SK-N-SH (cell line): ENCODE measurements around the gene PIP5K1C. TPM values are rescaled to one million over a fixed set of nuclear protein-coding genes. Genes with fewer than 3 reads are reported as not detected.

Source experiments
- CTCF ChIA-PET: fragments of 300-600, 350-600 bp; formaldehyde crosslinking; extraction: SDS; loops from one replicate; lab custom pipeline; 2021; lab: Yijun Ruan, JAX
- POLR2A ChIA-PET: fragments of 350-600 bp; sonication (Branson Sonifier 250); formaldehyde crosslinking; extraction: SDS; loops from one replicate; lab custom pipeline; 2020; ENCODE audit warnings: antibody characterized with exemption, inconsistent platforms; lab: Yijun Ruan, JAX
- DNase-seq: peaks from one replicate; pipeline ENCODE4 v3.0.0; 2012
- H2AFZ ChIP-seq: fragments of 200-600 bp; sonication (generic); 2 replicates; pipeline ENCODE4 v1.8.1; 2016; ENCODE audit warnings: antibody characterized with exemption, mild to moderate bottlenecking, low read depth
- H3F3A ChIP-seq: fragments of 200-600 bp; sonication (generic); replicated peaks from 2 replicates; pipeline ENCODE3; 2016; ENCODE audit warnings: antibody characterized with exemption, mild to moderate bottlenecking; ENCODE audit not compliant: insufficient read depth
- H3K27ac ChIP-seq, 2 experiments: fragments of 200-500 bp in 1 of 2; fragments of 200-600 bp in 1 of 2; sonication (Bioruptor generic) in 1 of 2; sonication (generic), shearing (Covaris generic) in 1 of 2; 2 replicates each; pipeline versions ENCODE4 v1.5.1 to v1.6.1; 2014 to 2016; ENCODE audit warnings: low read depth in 2 of 2, inconsistent platforms in 1 of 2, low read length in 1 of 2, mild to moderate bottlenecking in 1 of 2, mixed read lengths in 1 of 2
- H3K27me3 ChIP-seq: fragments of 200-600 bp; sonication (generic), shearing (Covaris generic); 2 replicates; pipeline ENCODE4 v1.6.1; 2016; ENCODE audit warnings: mixed run types; ENCODE audit not compliant: insufficient read depth
- H3K36me3 ChIP-seq, 2 experiments: fragments of 200-500 bp in 1 of 2; fragments of 200-600 bp in 1 of 2; sonication (Bioruptor generic) in 1 of 2; sonication (generic) in 1 of 2; replicated peaks in 1 of 2; 2 replicates each; pipeline versions ENCODE3 to v1.5.1; 2014 to 2016; ENCODE audit warnings: low read length in 1 of 2, mild to moderate bottlenecking in 1 of 2; ENCODE audit not compliant: insufficient read depth in 2 of 2, control insufficient read depth in 1 of 2
- H3K4me1 ChIP-seq, 2 experiments: fragments of 200-500 bp in 1 of 2; fragments of 200-600 bp in 1 of 2; sonication (Bioruptor generic) in 1 of 2; sonication (generic), shearing (Covaris generic) in 1 of 2; 2 replicates each; pipeline versions ENCODE4 v1.5.1 to v1.6.1; 2014 to 2016; ENCODE audit warnings: low read depth in 1 of 2, low read length in 1 of 2, mixed run types in 1 of 2; ENCODE audit not compliant: insufficient read depth in 2 of 2, control insufficient read depth in 1 of 2
- H3K4me2 ChIP-seq: fragments of 200-600 bp; sonication (generic), shearing (Covaris generic); 2 replicates; pipeline ENCODE4 v1.6.1; 2017; ENCODE audit warnings: mixed run types
- H3K4me3 ChIP-seq, 2 experiments: fragments of 200-500 bp in 1 of 2; fragments of 200-600 bp in 1 of 2; sonication (Bioruptor generic) in 1 of 2; sonication (generic), shearing (Covaris generic) in 1 of 2; 2 replicates each; pipeline versions ENCODE4 v1.5.1 to v1.8.1; 2014 to 2016; ENCODE audit warnings: low read depth in 2 of 2, inconsistent platforms in 1 of 2, low read length in 1 of 2, mild to moderate bottlenecking in 1 of 2, mixed read lengths in 1 of 2, moderate library complexity in 1 of 2
- H3K79me2 ChIP-seq: fragments of 200-600 bp; sonication (generic); 2 replicates; pipeline ENCODE4 v1.8.1; 2017; ENCODE audit warnings: mild to moderate bottlenecking; ENCODE audit not compliant: insufficient read depth
- H3K9ac ChIP-seq: fragments of 200-600 bp; sonication (generic); 2 replicates; pipeline ENCODE4 v1.6.1; 2017; ENCODE audit warnings: mixed run types
- H3K9me2 ChIP-seq: fragments of 200-600 bp; sonication (generic); 2 replicates; pipeline ENCODE4 v1.6.1; 2017; ENCODE audit warnings: mixed run types
- H3K9me3 ChIP-seq: fragments of 200-600 bp; sonication (generic); 2 replicates; pipeline ENCODE4 v1.6.1; 2017; ENCODE audit warnings: mixed run types, mild to moderate bottlenecking, moderate library complexity
- H4K20me1 ChIP-seq: fragments of 200-600 bp; sonication (generic); 2 replicates; pipeline ENCODE4 v1.6.1; 2017; ENCODE audit warnings: mild to moderate bottlenecking, mixed run types; ENCODE audit not compliant: insufficient read depth
- EP300 ChIP-seq, 2 experiments: IDR thresholded peaks; 2 replicates each; pipeline versions ENCODE4 v1.4.0 to v1.6.1; 2012; ENCODE audit warnings: borderline replicate concordance in 1 of 2, low read depth in 1 of 2, low read length in 1 of 2
- EZH2phosphoT487 ChIP-seq: fragments of 200-600 bp; sonication (generic); IDR thresholded peaks from 2 replicates; pipeline ENCODE4 v1.6.1; 2017; ENCODE audit warnings: low read depth, mixed run types, mild to moderate bottlenecking, antibody characterized with exemption, moderate library complexity, borderline replicate concordance
- FOSL2 ChIP-seq: IDR thresholded peaks from 2 replicates; pipeline ENCODE4 v1.4.0; 2012; ENCODE audit warnings: low read depth, mild to moderate bottlenecking, moderate library complexity, borderline replicate concordance
- GATA2 ChIP-seq: sonication (generic); formaldehyde crosslinking; IDR thresholded peaks from 2 replicates; pipeline ENCODE4 v1.5.0; 2020; ENCODE audit warnings: mild to moderate bottlenecking, missing genetic modification reagents
- MEF2A ChIP-seq: IDR thresholded peaks from 2 replicates; pipeline ENCODE4 v1.4.0; 2012; ENCODE audit warnings: low read depth, borderline replicate concordance
- NFIC ChIP-seq: IDR thresholded peaks from 2 replicates; pipeline ENCODE4 v1.4.0; 2012; ENCODE audit warnings: borderline replicate concordance
- NRF1 ChIP-seq: IDR thresholded peaks from 2 replicates; pipeline ENCODE4 v1.6.1; 2012; ENCODE audit warnings: low read depth, mild to moderate bottlenecking, low read length
- PBX3 ChIP-seq: IDR thresholded peaks from 2 replicates; pipeline ENCODE4; 2012
- RAD21 ChIP-seq: IDR thresholded peaks from 2 replicates; pipeline ENCODE4 v1.6.1; 2012; ENCODE audit warnings: mild to moderate bottlenecking, low read length
- REST ChIP-seq: IDR thresholded peaks from 2 replicates; pipeline ENCODE4 v1.6.1; 2012; ENCODE audit warnings: mild to moderate bottlenecking, low read depth, low read length, moderate library complexity
- RFX5 ChIP-seq: IDR thresholded peaks from 2 replicates; pipeline ENCODE4 v1.6.1; 2012; ENCODE audit warnings: mild to moderate bottlenecking, improper control_type of control experiment, low read length
- RXRA ChIP-seq: IDR thresholded peaks from 2 replicates; pipeline ENCODE4 v1.4.0; 2012; ENCODE audit warnings: low read depth, mild to moderate bottlenecking, borderline replicate concordance
- SIN3A ChIP-seq: IDR thresholded peaks from 2 replicates; pipeline ENCODE4 v1.6.1; 2012; ENCODE audit warnings: low read depth, mild to moderate bottlenecking, low read length, moderate library complexity, borderline replicate concordance
- SMC3 ChIP-seq: IDR thresholded peaks from 2 replicates; pipeline ENCODE4 v1.6.1; 2012; ENCODE audit warnings: low read depth, low read length, improper control_type of control experiment
- TAF1 ChIP-seq: IDR thresholded peaks from 2 replicates; pipeline ENCODE4 v1.6.1; 2012; ENCODE audit warnings: low read depth, mild to moderate bottlenecking, low read length, moderate library complexity, borderline replicate concordance
- TCF12 ChIP-seq: IDR thresholded peaks from 2 replicates; pipeline ENCODE4 v1.4.0; 2012
- TEAD4 ChIP-seq: IDR thresholded peaks from 2 replicates; pipeline ENCODE4 v1.4.0; 2012; ENCODE audit warnings: mild to moderate bottlenecking, borderline replicate concordance; ENCODE audit not compliant: insufficient read depth
- USF1 ChIP-seq: IDR thresholded peaks from 2 replicates; pipeline ENCODE4 v1.4.0; 2012; ENCODE audit warnings: low read depth, borderline replicate concordance
- USF2 ChIP-seq: fragments of 150-350 bp; IDR thresholded peaks from 2 replicates; pipeline ENCODE4 v1.6.1; 2017; ENCODE audit warnings: antibody characterized with exemption, low read length, low read depth, borderline replicate concordance
- WGBS: methylation state at CpG from one replicate; pipeline ENCODE4 v1.1.6; 2017; ENCODE audit warnings: low lambda C conversion rate; 5-methylcytosine and 5-hydroxymethylcytosine counted together
- polyA plus RNA-seq, 3 experiments: library from polyadenylated mRNA; depleted of rRNA; stranded (reverse); fragments of >200 nt; gene quantifications; 2 replicates each; pipeline ENCODE4 v1.2.3, GENCODE V29; 2012
- TF ChIP-seq, protein P1 (sequence below): IDR thresholded peaks from 2 replicates; pipeline ENCODE4 v1.4.0; 2012; ENCODE audit warnings: low read depth, borderline replicate concordance
- TF ChIP-seq, protein P2 (sequence below): fragments of 200-600 bp; sonication (generic); IDR thresholded peaks from 2 replicates; pipeline ENCODE4 v1.6.1; 2017; ENCODE audit warnings: antibody characterized with exemption, mild to moderate bottlenecking, moderate library complexity

The PIP5K1C gene
- polyA plus RNA-seq, 1 of the 3 experiments (the other 2 are of a cell fraction): 12.3 TPM

- POLR2A ChIA-PET: no interaction called here
- CTCF ChIA-PET: interaction anchor here (0.8 to 1.4 kb wide), 2 partner anchors 8 to 39 kb away, joined by 5 to 6 read pairs; no protein-coding TSS in a partner anchor
- peak; percentile 100 for DNase-seq
- no peak for TF ChIP-seq GATA2 (CRISPR knock-in tag)
- TF ChIP-seq FOSL2: no peak
- TF ChIP-seq EP300 (IDR thresholded peaks at IDR 0.05; ENCODE audit: borderline replicate concordance in 1 of 2, low read depth in 1 of 2, low read length in 1 of 2): no peak
- peak; percentile 64; the same call in 1 of the 2 replicates for TF ChIP-seq SIN3A
- TF ChIP-seq TCF12: no peak
- TF ChIP-seq REST: no peak
- no peak for TF ChIP-seq NFIC
- TF ChIP-seq TAF1: peak; percentile 83
- no peak for TF ChIP-seq SMC3
- TF ChIP-seq, protein P1, sequence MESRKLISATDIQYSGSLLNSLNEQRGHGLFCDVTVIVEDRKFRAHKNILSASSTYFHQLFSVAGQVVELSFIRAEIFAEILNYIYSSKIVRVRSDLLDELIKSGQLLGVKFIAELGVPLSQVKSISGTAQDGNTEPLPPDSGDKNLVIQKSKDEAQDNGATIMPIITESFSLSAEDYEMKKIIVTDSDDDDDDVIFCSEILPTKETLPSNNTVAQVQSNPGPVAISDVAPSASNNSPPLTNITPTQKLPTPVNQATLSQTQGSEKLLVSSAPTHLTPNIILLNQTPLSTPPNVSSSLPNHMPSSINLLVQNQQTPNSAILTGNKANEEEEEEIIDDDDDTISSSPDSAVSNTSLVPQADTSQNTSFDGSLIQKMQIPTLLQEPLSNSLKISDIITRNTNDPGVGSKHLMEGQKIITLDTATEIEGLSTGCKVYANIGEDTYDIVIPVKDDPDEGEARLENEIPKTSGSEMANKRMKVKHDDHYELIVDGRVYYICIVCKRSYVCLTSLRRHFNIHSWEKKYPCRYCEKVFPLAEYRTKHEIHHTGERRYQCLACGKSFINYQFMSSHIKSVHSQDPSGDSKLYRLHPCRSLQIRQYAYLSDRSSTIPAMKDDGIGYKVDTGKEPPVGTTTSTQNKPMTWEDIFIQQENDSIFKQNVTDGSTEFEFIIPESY: no peak
- TF ChIP-seq PBX3: no peak
- TF ChIP-seq USF1: no peak
- no peak for TF ChIP-seq TEAD4
- no peak for TF ChIP-seq RAD21
- no peak for TF ChIP-seq MEF2A
- no peak for TF ChIP-seq EZH2phosphoT487
- TF ChIP-seq RXRA: no peak
- no peak for TF ChIP-seq USF2
- no peak for TF ChIP-seq RFX5
- TF ChIP-seq, protein P2, sequence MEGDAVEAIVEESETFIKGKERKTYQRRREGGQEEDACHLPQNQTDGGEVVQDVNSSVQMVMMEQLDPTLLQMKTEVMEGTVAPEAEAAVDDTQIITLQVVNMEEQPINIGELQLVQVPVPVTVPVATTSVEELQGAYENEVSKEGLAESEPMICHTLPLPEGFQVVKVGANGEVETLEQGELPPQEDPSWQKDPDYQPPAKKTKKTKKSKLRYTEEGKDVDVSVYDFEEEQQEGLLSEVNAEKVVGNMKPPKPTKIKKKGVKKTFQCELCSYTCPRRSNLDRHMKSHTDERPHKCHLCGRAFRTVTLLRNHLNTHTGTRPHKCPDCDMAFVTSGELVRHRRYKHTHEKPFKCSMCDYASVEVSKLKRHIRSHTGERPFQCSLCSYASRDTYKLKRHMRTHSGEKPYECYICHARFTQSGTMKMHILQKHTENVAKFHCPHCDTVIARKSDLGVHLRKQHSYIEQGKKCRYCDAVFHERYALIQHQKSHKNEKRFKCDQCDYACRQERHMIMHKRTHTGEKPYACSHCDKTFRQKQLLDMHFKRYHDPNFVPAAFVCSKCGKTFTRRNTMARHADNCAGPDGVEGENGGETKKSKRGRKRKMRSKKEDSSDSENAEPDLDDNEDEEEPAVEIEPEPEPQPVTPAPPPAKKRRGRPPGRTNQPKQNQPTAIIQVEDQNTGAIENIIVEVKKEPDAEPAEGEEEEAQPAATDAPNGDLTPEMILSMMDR: no peak; the same call in 1 of the 2 replicates
- TF ChIP-seq NRF1: no peak
These were observed 73.6 kb downstream of the PIP5K1C start, which contains the start of gene CACTIN for GRCh38 chr19:3626473-3627350. Gene CACTIN (minus strand): TSS chr19:3626790. CDS start chr19:3626762, 28 bp downstream.

More at GRCh38 chr19:3626473-3627350, 73.6 kb downstream of the PIP5K1C start, which contains the start of gene CACTIN:
- Histone ChIP-seq H2AFZ (peak within 1 kb of the TSS; percentile 18; the same call in 1 of the 2 replicates), H3K9me3 (no peaks in the 10 kb centered on the region), H3K4me3 (peak within 1 kb of the TSS; percentile 85 to 94), H3K79me2 (peaks cover 36% of the 10 kb centered on the region), H3F3A (peaks cover 8% of the 10 kb centered on the region), H3K9me2 (no peaks in the 10 kb centered on the region), H4K20me1 (peaks cover 17% of the 10 kb centered on the region), H3K4me1 (peaks cover 8 to 11% of the 10 kb centered on the region in 2 experiments; a peak in 2 of 4 replicates), H3K36me3 (peaks cover 0 to 2% of the 10 kb centered on the region in 2 experiments), H3K9ac (peak within 1 kb of the TSS; percentile 86), H3K27ac (peak within 1 kb of the TSS; percentile 88 to 95), H3K27me3 (no peaks in the 10 kb centered on the region), H3K4me2 (peak within 1 kb of the TSS; percentile 99)
- WGBS: 2% methylated on average over 20 of the region's 80 CpGs
